OCI-LY7 (cell line): ENCODE data around the gene THBD. TPM values are rescaled to one million over a fixed set of nuclear protein-coding genes. Genes with fewer than 3 reads are reported as not detected.

Source experiments
- BruUV-seq: library from RNA; stranded (reverse); fragments of 400-500 nt; replicated peaks from 2 replicates; lab custom pipeline; 2021; lab: Mats Ljungman, UMichigan
- CTCF ChIA-PET: fragments of 300-600 bp; sonication (Branson Sonifier 250); formaldehyde crosslinking; loops from one replicate; lab custom pipeline; 2022; ENCODE audit warnings: antibody characterized with exemption; ENCODE audit not compliant: unreplicated experiment; lab: Charles Lee
- POLR2A ChIA-PET: fragments of 300-600 bp; sonication (Branson Sonifier 250); formaldehyde crosslinking; loops from one replicate; lab custom pipeline; 2022; ENCODE audit warnings: antibody characterized with exemption; lab: Charles Lee
- DNase-seq: peaks from one replicate; pipeline ENCODE4 v3.0.0-alpha.2; 2015; ENCODE audit warnings: low spot score
- H2AFZ ChIP-seq: fragments of 200-600 bp; sonication (generic), shearing (Covaris generic); 2 replicates; pipeline ENCODE4 v1.6.1; 2014; ENCODE audit warnings: mild to moderate bottlenecking, antibody characterized with exemption, low read length, moderate library complexity
- H3K27ac ChIP-seq: fragments of 200-600 bp; sonication (generic); 2 replicates; pipeline ENCODE4 v1.5.1; 2014; ENCODE audit warnings: mixed run types, low read depth, mild to moderate bottlenecking, moderate library complexity, low read length, inconsistent platforms; ENCODE audit not compliant: poor library complexity, severe bottlenecking
- H3K36me3 ChIP-seq: fragments of 200-600 bp; sonication (generic); 2 replicates; pipeline ENCODE4 v1.6.1; 2014; ENCODE audit warnings: mild to moderate bottlenecking, antibody characterized with exemption, low read length, moderate library complexity, mixed read lengths; ENCODE audit not compliant: insufficient read depth
- H3K4me1 ChIP-seq: fragments of 200-600 bp; sonication (generic); 2 replicates; pipeline ENCODE4 v1.5.1; 2014; ENCODE audit warnings: mild to moderate bottlenecking, low read length; ENCODE audit not compliant: insufficient read depth, poor library complexity, severe bottlenecking
- H3K4me2 ChIP-seq: fragments of 200-600 bp; sonication (generic); 2 replicates; pipeline ENCODE4 v1.6.1; 2014; ENCODE audit warnings: mild to moderate bottlenecking, low read length
- H3K4me3 ChIP-seq: fragments of 200-600 bp; sonication (generic); 2 replicates; pipeline ENCODE4 v1.5.1; 2014; ENCODE audit warnings: mild to moderate bottlenecking, low read depth, low read length; ENCODE audit not compliant: poor library complexity, severe bottlenecking
- H3K79me2 ChIP-seq: fragments of 200-600 bp; sonication (generic); 2 replicates; pipeline ENCODE4 v1.6.1; 2016; ENCODE audit warnings: low read depth, mild to moderate bottlenecking, low read length, moderate library complexity, mixed read lengths; ENCODE audit not compliant: insufficient read depth
- H3K9me2 ChIP-seq: fragments of 200-600 bp; sonication (generic); 2 replicates; pipeline ENCODE4 v1.6.1; 2016; ENCODE audit warnings: mild to moderate bottlenecking, low read length, mixed read lengths; ENCODE audit not compliant: insufficient read depth
- H3K9me3 ChIP-seq: fragments of 200-600 bp; sonication (generic); 2 replicates; pipeline ENCODE4 v1.6.1; 2014; ENCODE audit warnings: mild to moderate bottlenecking, mixed run types, low read length, mixed read lengths
- H4K20me1 ChIP-seq: fragments of 200-600 bp; sonication (generic); 2 replicates; pipeline ENCODE4 v1.6.1; 2014; ENCODE audit warnings: mild to moderate bottlenecking, antibody characterized with exemption, low read length, moderate library complexity, mixed read lengths; ENCODE audit not compliant: insufficient read depth
- CTCF ChIP-seq: fragments of 200-600 bp; sonication (generic); conservative IDR thresholded peaks from 2 replicates; pipeline ENCODE4 v1.5.1; 2014; ENCODE audit warnings: mild to moderate bottlenecking, antibody characterized with exemption, low read length, moderate library complexity, mixed read lengths
- EZH2phosphoT487 ChIP-seq: fragments of 200-600 bp; sonication (generic); IDR thresholded peaks from 2 replicates; pipeline ENCODE4 v1.6.1; 2018; ENCODE audit warnings: low read depth, borderline replicate concordance, mild to moderate bottlenecking, mixed run types, antibody characterized with exemption, low read length, moderate library complexity, mixed read lengths
- intact Hi-C: fragments of 100-400 bp; cut with micrococcal nuclease; formaldehyde crosslinking; loops from one replicate; pipeline ENCODE4 v1.10.0; 2022; ENCODE audit not compliant: unreplicated experiment
- total RNA-seq, 2 experiments: library from RNA; depleted of rRNA in 1 of 2; stranded (reverse); fragments of >200 nt in 1 of 2; shearing (Covaris generic) in 1 of 2; gene quantifications; 2 replicates each; pipeline ENCODE4 v1.2.3, GENCODE V29; 2014 to 2022

THBD gene
- total RNA-seq, 2 experiments from 2014 or later, result not detected

DNA sequence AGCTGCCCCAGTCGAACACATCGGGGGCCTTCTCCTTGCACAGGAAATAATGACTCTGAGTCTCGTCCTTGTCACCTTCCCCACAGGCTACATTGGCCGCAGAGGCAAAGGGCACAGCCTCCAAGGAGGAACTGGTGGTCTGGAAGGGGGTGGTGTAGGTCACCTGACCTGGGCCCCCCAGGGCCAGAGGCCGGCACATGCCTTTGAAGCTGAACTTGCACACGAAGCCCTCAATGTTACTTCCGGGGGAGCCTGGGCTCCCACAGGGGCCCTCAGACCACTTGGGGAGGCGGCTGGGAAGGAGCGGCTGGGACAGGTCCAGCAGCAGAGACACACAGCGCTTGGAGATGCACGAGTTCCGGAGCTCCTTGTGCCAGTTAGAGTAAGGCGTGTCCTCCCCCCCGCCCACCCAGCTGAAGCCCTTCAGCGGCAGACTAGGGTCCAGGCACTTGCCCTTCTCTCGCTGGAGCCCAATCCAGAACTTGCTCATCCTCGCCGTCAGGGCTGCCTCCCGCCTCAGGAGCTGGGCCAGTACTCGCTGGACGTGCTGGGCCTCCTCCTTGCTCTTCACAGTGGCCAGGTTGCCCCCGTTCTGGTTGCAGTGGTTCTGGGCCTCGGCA, 36.1 kb upstream of the THBD start:
- Histone ChIP-seq H3K4me1 (no peaks in the 10 kb centered on the region), H3K9me2 (no peaks in the 10 kb centered on the region), H3K9me3 (no peaks in the 10 kb centered on the region), H3K4me3 (no peak overlapping the region), H4K20me1 (no peaks in the 10 kb centered on the region), H3K4me2 (no peak overlapping the region), H3K79me2 (no peaks in the 10 kb centered on the region), H3K36me3 (no peaks in the 10 kb centered on the region), H3K27ac (no peak overlapping the region), H2AFZ (no peak overlapping the region)
- BruUV-seq, result no TSS peak
- CTCF ChIA-PET, result no interaction called here
- intact Hi-C loops, result no loop called here
- no peak for DNase-seq
- POLR2A ChIA-PET, result interaction anchor here (0.6 kb wide), 1 partner anchor 190 kb away, joined by 3 read pairs; no protein-coding TSS in a partner anchor
- TF ChIP-seq CTCF, result no peak

GRCh38 chr20:23084845-23085365, 35.4 kb upstream of the THBD start:
- no peak overlapping the region for H3K4me3 ChIP-seq
- H2AFZ ChIP-seq, result no peak overlapping the region
- no peak overlapping the region for H3K4me2 ChIP-seq
- no peak for DNase-seq
- no peaks in the 10 kb centered on the region for H3K79me2 ChIP-seq
- H3K36me3 ChIP-seq, result no peaks in the 10 kb centered on the region
- no peak overlapping the region for H3K27ac ChIP-seq
- no TSS peak for BruUV-seq
- CTCF ChIA-PET, result no interaction called here
- intact Hi-C loops, result no loop called here
- no peaks in the 10 kb centered on the region for H3K9me2 ChIP-seq
- TF ChIP-seq CTCF (no peak), EZH2phosphoT487 (no peak)
- H3K4me1 ChIP-seq, result no peaks in the 10 kb centered on the region
- no peaks in the 10 kb centered on the region for H3K9me3 ChIP-seq
- no peaks in the 10 kb centered on the region for H4K20me1 ChIP-seq
- POLR2A ChIA-PET, result no interaction called here

- CTCF ChIA-PET, result no interaction called here
- Histone ChIP-seq H4K20me1 (no peaks in the 10 kb centered on the region), H3K4me2 (no peak overlapping the region), H3K27ac (no peak overlapping the region), H3K9me3 (no peaks in the 10 kb centered on the region), H3K4me3 (no peak overlapping the region), H3K79me2 (no peaks in the 10 kb centered on the region), H3K36me3 (no peaks in the 10 kb centered on the region), H3K4me1 (no peaks in the 10 kb centered on the region), H3K9me2 (no peaks in the 10 kb centered on the region), H2AFZ (no peak overlapping the region)
- no peak for DNase-seq
- no TSS peak for BruUV-seq
- intact Hi-C loops, result no loop called here
- no peak for TF ChIP-seq EZH2phosphoT487
- no peak for TF ChIP-seq CTCF
- POLR2A ChIA-PET, result no interaction called here
These were observed 34.9 kb upstream of the THBD start for GRCh38 chr20:23084282-23084844.
